GM20000 (cell line): ENCODE measurements around the gene BYSL.

Experiments used
- DNase-seq: peaks from one replicate; pipeline ENCODE4 v3.0.0; 2012; ENCODE audit warnings: low spot score
- TF ChIP-seq, protein P1 (sequence below): IDR thresholded peaks from 2 replicates; pipeline ENCODE4 v1.5.1; 2012; ENCODE audit warnings: mild to moderate bottlenecking, control low read depth; ENCODE audit errors: extremely low read depth, missing control alignments

BYSL gene

DNA sequence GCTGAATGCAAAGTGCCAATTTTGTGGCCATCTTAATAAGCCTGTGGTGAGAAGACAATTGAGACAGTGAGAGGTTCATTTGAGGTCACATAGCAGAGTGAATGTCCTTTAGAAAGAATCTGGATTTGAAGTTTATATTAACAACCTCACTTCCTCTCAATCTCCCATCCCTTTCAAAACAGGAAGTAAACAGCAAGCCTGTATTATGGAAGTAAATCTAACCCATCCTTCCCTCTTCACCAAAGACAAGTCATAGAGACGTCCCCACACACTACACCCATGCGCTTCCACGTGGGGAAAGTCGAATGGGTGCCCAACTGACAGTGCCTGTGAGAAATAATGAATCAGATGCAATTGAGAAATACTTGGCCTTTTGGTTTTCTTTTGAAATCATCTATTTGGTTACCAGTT, 49.1 kb downstream of the BYSL start:
- no peak for DNase-seq
- TF ChIP-seq, protein P1, sequence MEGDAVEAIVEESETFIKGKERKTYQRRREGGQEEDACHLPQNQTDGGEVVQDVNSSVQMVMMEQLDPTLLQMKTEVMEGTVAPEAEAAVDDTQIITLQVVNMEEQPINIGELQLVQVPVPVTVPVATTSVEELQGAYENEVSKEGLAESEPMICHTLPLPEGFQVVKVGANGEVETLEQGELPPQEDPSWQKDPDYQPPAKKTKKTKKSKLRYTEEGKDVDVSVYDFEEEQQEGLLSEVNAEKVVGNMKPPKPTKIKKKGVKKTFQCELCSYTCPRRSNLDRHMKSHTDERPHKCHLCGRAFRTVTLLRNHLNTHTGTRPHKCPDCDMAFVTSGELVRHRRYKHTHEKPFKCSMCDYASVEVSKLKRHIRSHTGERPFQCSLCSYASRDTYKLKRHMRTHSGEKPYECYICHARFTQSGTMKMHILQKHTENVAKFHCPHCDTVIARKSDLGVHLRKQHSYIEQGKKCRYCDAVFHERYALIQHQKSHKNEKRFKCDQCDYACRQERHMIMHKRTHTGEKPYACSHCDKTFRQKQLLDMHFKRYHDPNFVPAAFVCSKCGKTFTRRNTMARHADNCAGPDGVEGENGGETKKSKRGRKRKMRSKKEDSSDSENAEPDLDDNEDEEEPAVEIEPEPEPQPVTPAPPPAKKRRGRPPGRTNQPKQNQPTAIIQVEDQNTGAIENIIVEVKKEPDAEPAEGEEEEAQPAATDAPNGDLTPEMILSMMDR, result no peak

DNA sequence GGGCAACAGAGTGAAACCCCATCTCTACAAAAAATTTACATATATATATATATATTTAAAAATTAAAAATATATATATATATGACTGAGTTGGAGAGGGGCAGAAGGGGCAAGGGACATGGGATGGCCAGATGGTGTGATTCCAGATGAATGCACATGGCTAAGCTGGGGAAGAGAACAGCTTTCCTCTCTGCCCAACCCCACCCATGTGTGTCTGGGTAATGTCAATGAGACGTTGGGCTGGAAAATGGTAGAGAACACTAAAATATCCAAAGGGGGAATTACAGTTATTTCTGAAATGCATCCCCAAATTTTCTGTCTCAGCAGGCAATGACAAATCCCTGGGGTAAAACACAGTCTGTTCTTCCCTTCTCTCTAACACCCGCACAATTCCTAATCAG, 51.5 kb downstream of the BYSL start:
- TF ChIP-seq, protein P1, result no peak

DNA sequence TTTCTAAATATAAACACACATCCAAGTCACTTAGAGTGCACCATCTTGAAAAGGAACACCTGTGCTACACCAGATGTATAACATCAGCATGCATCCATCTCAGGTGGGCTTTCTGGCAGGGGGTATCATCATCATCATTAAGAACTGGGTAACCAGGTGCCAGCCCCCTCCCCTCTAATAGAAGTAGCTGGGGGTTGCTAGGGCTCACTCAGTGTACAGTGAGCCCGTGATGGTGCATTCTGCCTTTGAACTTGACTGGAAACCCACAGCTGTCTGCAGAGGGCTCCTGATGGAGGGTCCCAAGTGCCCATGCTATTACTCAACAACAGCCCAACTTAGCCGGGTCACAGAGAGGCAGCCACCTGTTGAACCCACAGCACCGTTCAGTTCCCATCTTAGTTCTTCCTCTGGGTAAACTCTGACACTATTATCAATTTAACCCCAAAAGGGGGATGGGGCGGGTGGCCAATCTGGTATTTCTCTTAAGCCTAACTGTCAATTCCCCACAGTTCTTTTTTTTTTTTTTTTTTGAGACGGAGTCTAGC, 53.1 kb downstream of the BYSL start:
- no peak for DNase-seq
- TF ChIP-seq, protein P1, result no peak

More for the DNA sequence above, 51.5 kb downstream of the BYSL start:
- DNase-seq, result no peak

DNA sequence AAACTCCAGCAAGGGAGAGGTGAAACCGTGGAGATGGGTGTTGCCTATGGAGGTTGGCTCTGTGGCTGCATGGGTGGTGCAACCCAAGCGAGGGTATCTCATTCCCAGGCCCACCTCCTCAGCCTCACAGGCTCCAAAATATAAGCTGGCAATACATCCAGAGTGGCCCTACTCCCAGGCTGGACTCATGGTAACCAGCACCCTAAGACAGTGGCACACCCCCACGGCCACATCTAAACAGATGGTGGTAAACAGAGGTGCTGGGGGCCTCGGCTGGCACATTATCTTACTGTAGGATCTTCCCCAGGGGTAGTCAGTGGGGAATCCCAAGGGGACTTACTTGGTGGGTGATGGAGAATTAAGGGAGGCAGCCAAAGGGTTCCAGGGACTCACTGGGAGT, 54.0 kb downstream of the BYSL start:
- no peak for DNase-seq
- TF ChIP-seq, protein P1, result no peak

DNA sequence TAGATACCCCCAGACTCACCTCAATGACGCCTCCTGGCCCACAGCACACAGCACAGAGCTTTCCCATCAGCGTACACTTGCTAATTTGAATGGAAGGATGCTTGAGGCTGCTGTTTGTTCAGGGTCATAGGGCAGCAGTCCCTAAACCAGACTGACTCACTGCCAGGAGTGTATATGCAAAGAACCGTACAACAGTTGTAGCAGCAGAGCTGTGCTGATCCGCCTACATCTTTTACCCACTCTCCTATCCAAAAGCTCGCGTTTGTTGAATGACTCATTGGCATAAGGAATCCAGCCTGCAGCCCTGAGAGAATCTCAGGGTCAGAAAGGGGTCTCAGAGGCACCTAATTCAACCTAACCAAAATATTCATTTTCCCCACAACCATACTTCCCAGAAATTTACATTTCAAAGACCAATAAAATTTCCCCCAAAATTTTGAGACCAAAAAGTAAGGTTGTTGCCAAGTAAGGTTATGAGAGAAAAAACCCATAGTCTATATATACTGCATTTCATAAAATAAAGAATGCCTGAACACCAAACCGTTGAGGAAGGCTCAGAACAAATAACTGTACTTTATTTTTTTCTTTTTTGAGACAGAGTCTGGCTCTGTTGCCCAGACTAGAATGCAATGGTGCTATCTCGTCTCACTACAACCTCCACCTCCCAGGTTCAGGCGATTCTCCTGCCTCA, 55.6 kb downstream of the BYSL start:
- DNase-seq, result no peak
- TF ChIP-seq, protein P1, result no peak
